CD4-positive, alpha-beta T cell treated with Interleukin-15 for 4 hours (primary cell): Measurements from ENCODE around the gene PRKN.

ENCODE experiments used
- DNase-seq: peaks from one replicate; pipeline ENCODE4 v3.0.0-alpha.2; 2020; ENCODE audit warnings: low spot score

The PRKN gene

DNA sequence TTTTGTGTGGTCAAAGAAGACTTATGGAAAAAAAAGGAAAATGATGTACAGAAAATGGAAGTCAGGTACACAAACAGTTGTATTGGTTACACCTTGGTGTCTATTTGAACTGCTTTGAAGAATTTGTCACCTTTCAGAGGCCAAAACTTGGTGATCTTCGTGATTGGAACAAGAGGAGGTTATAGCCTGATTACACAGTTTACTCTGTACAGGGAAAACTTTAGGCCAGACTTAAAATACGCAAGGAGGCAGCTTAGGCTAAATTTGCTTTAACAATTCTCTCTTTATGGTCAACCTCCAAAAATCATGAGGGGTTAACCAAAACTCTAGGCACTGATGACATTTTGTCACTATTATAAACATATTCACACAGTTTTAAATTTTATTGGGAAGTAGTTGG is 353.7 kb downstream of the PRKN start:
- no peak for DNase-seq

DNA sequence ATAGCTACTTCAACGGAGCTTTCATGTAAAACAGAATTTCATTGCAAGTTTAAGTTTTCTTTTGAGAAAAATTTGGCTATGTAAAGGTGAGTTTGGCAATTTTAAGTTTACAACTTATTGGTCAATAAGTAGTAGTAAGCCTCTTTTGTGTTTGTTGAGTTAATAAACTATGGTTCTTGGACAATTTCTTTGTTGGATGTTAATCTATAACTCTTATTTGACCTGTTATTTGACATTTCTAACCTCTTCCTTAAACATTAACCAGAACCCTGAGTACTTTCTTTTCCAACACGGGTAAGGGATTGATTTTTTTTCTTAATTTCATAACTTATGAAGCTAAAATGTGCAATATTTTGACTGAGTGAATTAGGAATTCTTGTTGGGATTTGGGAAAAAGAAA is 354.4 kb downstream of the PRKN start:
- no peak for DNase-seq

DNA sequence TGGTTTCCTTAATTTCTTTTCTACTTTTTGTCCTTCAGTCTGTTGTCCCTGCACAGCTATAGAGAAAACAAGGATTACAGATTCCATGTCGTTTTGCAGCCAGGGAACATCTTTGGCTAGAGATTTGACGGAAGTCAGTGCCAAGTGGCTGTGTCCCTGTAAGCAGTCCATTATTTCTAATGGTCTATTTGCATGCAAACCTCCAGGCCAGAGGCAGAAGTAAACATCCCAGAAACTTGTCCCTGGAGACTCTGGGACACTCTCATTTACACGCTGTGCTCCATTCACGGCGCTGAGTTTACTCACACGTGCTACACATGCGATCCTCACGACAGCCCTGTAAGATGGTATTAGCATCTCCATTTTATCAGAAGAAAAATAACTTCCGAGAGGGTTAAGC is 355.5 kb downstream of the PRKN start:
- no peak for DNase-seq

DNA sequence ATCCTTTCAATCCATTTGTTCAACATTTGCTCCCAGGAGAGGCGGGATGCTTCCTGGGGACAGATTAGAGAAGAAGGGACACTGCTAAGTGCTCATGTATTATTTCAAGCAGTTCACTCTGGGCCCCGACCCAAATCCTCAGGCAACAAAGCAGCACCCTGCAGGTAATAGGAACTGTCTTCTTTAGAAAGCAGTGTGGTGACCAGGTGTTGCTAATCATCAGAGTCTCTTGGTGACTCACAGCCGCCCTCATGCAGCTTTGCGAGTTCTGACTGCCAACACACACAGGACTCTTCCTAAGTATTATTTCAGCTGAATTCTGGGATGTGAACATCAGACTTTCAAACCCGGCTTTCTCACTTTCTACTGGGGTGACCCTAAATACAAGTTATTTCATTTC is 356.4 kb downstream of the PRKN start:
- no peak for DNase-seq

GRCh38 chr6:162369091-162369490 is 358.5 kb downstream of the PRKN start:
- no peak for DNase-seq

DNA sequence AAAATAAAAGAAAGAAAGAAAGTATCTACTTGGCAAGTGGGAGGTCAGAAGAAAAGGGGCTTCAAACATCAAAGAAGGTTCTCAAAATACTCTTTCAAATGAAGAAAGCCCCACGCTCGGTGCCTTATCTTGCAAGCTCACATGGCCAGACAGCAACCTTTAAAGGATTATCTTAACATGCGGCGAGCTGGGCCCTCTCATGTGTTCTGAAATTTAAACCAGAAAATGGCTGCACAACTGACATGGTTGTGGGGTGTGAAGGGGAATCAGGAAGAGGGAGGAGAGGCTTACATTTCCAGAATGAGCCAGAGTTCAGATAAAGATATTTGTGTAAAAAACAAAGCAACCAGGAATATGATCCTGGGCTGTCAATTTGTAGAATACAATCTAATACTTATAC is 363.1 kb downstream of the PRKN start:
- no peak for DNase-seq

DNA sequence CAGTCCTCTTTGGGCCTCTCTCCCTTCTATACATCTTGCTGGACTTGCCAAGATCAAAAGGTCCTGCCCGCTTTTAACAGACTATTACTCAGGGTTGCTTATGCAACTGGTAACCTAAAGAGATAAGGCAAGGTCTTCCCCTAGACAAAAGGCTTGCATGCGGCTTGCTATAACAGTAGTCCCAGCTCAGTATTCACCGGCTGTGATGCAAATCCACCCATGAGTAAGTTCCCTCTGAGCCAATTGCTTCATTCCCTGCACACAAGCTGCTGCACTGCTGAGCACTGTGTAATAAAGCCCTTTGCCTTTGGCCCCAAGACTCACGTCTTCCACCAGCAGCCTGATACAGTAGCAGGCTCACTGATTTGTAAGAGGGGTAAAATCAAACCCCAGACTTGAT is 363.8 kb downstream of the PRKN start:
- no peak for DNase-seq

GRCh38 chr6:162360901-162361567 is 366.5 kb downstream of the PRKN start:
- no peak for DNase-seq

- no peak for DNase-seq
These were observed 368.9 kb downstream of the PRKN start for GRCh38 chr6:162358625-162359024.

- no peak for DNase-seq
These were observed 382.5 kb downstream of the PRKN start for GRCh38 chr6:162345051-162345511.

GRCh38 chr6:162344646-162345010 is 382.9 kb downstream of the PRKN start:
- no peak for DNase-seq

GRCh38 chr6:162343936-162344645 is 383.5 kb downstream of the PRKN start:
- DNase-seq: no peak

- no peak for DNase-seq
These were observed 384.2 kb downstream of the PRKN start for GRCh38 chr6:162343198-162343935.

- DNase-seq: no peak
These were observed 390.2 kb downstream of the PRKN start for GRCh38 chr6:162337412-162337811.

DNA sequence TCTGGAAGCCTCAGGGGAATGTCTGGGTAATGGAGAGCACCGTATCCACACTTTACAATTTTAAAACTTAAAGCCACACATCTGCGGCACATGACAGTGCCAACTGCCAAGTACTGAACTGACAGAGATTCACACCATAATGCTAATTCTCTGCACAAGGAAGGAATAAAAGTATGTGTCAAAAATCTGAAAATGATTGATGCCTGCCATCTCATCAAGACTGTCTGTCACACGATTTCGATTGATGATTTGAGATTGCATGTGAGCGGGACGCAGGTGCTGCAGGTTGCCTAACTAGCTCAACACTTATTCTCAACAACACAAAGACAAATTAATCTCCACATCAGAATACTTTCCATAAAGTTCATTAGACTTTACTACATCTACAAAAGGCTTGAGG is 391.2 kb downstream of the PRKN start:
- DNase-seq: no peak

DNA sequence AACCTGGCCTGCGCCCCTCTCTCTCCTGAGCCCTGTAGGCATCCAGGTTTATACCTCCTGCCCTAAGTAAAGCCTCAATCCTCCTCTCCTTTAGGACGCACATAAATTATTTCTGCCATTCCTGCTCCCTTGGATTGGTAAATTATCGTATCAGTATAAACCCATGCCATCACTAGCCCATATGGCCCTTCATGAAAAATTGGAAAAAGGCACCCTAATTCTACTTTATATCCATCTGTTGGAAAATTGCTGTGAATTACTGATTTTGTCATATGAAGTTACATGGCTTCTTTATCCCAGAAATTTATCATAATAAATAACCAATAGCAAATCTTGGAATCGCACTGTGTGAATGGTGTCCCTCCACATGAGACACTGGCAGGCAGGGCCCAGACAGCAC is 395.2 kb downstream of the PRKN start:
- DNase-seq: no peak

- no peak for DNase-seq
These were observed 395.7 kb downstream of the PRKN start for GRCh38 chr6:162331911-162332310.

GRCh38 chr6:162325826-162326225 is 401.7 kb downstream of the PRKN start:
- no peak for DNase-seq

- no peak for DNase-seq
These were observed 402.5 kb downstream of the PRKN start for GRCh38 chr6:162325051-162325450.

GRCh38 chr6:162315291-162315690 is 412.3 kb downstream of the PRKN start:
- no peak for DNase-seq

DNA sequence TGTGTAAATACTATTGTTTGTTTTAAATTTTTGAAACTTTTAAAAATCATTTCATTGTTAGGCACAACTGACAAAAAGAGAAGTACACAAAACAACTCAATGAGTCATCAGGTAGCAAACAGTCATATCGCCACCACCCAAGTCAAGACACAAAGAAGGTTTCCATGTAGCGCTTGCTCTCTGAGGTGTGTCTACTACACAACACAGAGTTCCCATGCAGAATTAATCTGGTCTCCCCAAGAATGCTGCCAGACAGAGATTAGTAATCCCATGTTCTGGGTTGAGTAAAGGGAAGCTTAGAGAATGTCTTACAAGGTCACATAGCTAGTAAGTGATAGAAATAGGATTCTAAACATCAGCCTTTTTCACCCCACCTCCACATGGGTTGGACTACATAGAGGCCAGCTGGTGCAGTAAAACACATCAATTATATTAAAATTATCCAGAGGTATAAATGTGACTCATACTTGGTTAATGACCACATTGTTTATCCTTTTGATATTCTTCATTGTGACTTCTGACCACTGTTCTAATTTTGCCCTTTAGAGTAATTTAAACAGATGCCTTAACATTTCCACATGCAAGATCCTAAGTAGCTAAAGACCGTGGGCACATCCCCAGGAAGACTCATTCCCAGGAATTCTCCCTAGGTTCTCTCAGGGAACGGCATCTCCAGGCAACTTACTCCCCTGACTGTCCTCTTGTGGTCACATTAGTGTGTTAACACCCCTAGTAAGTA is 413.5 kb downstream of the PRKN start:
- DNase-seq: no peak

DNA sequence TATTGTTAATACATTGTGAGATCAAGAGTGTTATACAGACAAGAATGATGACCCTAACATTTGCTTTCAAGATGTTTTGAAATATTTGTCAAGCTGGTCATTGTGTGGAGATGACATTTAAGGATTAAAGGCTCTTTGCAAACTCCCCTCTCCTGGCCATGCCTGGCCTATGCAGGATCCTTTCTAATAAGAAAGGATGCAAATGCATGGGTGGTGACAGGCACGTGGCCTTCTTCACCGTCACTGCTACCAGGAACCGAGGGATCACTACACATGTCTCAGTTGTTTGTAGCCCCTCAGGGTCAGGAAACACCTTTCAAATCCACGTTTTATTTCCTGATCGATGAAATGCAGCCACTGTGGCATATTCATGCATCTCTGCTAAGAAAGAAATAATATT is 419.7 kb downstream of the PRKN start:
- DNase-seq: no peak

- no peak for DNase-seq
These were observed 420.9 kb downstream of the PRKN start for GRCh38 chr6:162306616-162307015.
